Thoracic aorta (tissue), 2 donors: Measurements from ENCODE around the gene LTC4S. TPM values are rescaled to one million over a fixed set of nuclear protein-coding genes. Genes with fewer than 3 reads are reported as not detected.
A peak's percentile ranks its signal among the peaks of the same experiment; 100 is the strongest.
"Not testable (repeated sequence)": the region's sequence is repeated elsewhere in the genome, so short reads cannot be mapped to it uniquely, and the experiment has no call there.

Source experiments
- ATAC-seq: fragments of 150-250 bp; one replicate; pipeline ENCODE4 v1.8.0; 2017; ENCODE audit warnings: low read depth; ENCODE audit not compliant: insufficient number of reproducible peaks, low FRiP score
- DNase-seq: peaks from one replicate; pipeline ENCODE4 v3.0.0-alpha.2; 2020; ENCODE audit warnings: low spot score
- H3K27ac ChIP-seq, 2 donors: fragments of 200-600 bp; sonication (generic); 1 replicate in 1 of 2; 2 replicates in 1 of 2; pipeline ENCODE4 v1.5.1; 2016; ENCODE audit warnings: mild to moderate bottlenecking in 2 of 2, moderate library complexity in 2 of 2
- H3K27me3 ChIP-seq: fragments of 200-600 bp; sonication (generic); replicated peaks from 2 replicates; pipeline ENCODE4 v1.6.0; 2016; ENCODE audit warnings: mild to moderate bottlenecking; ENCODE audit not compliant: insufficient read depth
- H3K36me3 ChIP-seq: fragments of 200-600 bp; sonication (generic); one replicate; pipeline ENCODE4 v1.5.1; 2016
- H3K4me1 ChIP-seq, 2 donors: fragments of 200-600 bp; sonication (generic); 1 replicate in 1 of 2; 2 replicates in 1 of 2; pipeline versions ENCODE4 v1.5.1 to v1.6.0; 2016; ENCODE audit warnings: low read depth in 2 of 2, mild to moderate bottlenecking in 1 of 2; ENCODE audit not compliant: control insufficient read depth in 1 of 2
- H3K4me3 ChIP-seq: fragments of 200-600 bp; sonication (generic); 2 replicates; pipeline ENCODE4 v1.5.1; 2016; ENCODE audit warnings: mild to moderate bottlenecking
- H3K9me3 ChIP-seq: fragments of 200-600 bp; sonication (generic); 2 replicates; pipeline ENCODE4 v1.5.1; 2016
- total RNA-seq, 2 donors: library from RNA; depleted of rRNA; stranded (reverse); fragments of >200 nt; gene quantifications; one replicate each; pipeline versions ENCODE4 v1.1.0 to v1.2.3, GENCODE V29; 2016
- TF ChIP-seq, protein P1 (sequence below): fragments of 200-600 bp; sonication (generic); IDR thresholded peaks from one replicate; pipeline ENCODE4 v1.5.1; 2019; ENCODE audit warnings: antibody characterized with exemption

LTC4S gene, protein sequence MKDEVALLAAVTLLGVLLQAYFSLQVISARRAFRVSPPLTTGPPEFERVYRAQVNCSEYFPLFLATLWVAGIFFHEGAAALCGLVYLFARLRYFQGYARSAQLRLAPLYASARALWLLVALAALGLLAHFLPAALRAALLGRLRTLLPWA
- total RNA-seq: 1 to 10 TPM; 4.9 to 6.6 TPM

DNA sequence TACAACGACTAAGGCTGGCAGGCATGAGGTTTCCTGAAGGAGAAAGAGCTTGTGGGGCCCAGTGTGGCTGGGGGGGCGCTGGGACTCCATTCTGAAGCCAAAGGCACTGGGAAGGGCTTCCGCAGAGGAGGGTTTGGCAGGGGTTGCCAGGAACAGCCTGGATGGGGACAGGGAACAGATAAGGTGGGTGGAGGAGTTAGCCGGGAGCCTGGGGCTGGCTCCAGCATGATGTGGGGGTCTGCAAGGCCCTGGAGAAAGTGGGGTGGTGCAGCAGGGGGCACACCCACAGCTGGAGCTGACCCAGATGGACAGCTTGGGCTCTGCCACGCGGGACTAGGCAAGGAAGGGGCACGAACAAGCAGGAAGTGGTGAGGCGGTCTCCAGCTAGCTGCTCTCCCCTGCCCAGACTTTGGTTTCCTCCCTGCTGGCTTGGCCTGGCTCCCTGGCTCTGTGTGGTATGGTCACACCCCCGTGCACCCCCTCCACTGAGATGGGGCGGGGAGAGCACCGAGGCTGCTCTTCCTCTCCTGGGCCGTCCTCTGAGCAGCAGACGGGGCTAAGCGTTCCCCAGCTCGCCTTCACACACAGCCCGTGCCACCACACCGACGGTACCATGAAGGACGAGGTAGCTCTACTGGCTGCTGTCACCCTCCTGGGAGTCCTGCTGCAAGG lies at the start of gene LTC4S:
Gene LTC4S (plus strand): TSS at position 519 of the 672 bp plus-strand sequence. CDS start 95 bp downstream, at position 614.
- DNase-seq (no peak), ATAC-seq (peak; percentile 23)
- TF ChIP-seq, protein P1, sequence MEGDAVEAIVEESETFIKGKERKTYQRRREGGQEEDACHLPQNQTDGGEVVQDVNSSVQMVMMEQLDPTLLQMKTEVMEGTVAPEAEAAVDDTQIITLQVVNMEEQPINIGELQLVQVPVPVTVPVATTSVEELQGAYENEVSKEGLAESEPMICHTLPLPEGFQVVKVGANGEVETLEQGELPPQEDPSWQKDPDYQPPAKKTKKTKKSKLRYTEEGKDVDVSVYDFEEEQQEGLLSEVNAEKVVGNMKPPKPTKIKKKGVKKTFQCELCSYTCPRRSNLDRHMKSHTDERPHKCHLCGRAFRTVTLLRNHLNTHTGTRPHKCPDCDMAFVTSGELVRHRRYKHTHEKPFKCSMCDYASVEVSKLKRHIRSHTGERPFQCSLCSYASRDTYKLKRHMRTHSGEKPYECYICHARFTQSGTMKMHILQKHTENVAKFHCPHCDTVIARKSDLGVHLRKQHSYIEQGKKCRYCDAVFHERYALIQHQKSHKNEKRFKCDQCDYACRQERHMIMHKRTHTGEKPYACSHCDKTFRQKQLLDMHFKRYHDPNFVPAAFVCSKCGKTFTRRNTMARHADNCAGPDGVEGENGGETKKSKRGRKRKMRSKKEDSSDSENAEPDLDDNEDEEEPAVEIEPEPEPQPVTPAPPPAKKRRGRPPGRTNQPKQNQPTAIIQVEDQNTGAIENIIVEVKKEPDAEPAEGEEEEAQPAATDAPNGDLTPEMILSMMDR: no peak
- Histone ChIP-seq H3K36me3 (peaks cover 11% of the 10 kb centered on the region), H3K4me1 (peaks cover 27 to 40% of the 10 kb centered on the region in 2 donors), H3K27ac (peak within 1 kb of the TSS; percentile 49 to 70), H3K4me3 (peak within 1 kb of the TSS; percentile 88), H3K27me3 (no peaks in the 10 kb centered on the region), H3K9me3 (no peaks in the 10 kb centered on the region)

DNA sequence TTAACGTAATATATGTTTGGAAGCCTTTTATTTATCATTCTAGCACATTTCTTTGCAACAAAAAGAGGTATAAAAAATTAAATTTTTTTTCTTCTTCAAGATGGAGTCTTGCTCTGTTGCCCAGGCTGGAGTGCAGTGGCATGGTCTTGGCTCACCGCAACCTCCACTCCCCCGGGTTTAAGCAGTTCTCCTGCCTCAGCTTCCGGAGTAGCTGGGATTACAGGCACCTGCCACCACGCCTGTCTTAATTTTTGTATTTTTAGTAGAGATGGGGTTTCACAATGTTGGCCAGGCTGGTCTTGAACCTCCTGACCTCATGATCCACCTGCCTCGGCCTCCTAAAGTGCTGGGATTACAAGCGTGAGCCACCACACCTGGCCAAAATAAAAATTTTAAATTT lies 49.7 kb upstream of the LTC4S start:
- not testable (repeated sequence) for H3K9me3 ChIP-seq, H3K27me3 ChIP-seq, ATAC-seq, DNase-seq, H3K4me3 ChIP-seq, H3K27ac ChIP-seq, H3K36me3 ChIP-seq
- peaks cover 7 to 17% of the 10 kb centered on the region in 2 donors for H3K4me1 ChIP-seq

DNA sequence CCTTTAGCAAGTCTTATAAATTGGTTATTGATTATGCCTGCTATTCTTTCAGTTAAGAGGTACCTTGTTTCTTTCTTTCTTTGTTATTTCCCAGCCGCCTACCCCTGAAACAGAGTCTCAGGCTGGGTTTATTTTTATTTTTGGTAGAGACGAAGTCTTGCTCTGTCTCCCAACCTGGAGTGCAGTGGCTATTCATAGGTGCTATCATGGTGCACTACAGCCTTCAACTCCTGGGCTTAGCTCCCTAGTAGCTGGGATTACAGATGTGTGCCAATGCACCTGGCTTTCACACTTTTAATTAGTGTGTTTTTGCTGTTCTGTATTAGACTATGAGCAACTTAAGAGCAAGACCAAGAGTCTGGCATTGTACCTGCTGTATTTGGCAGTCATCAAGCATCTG lies 46.9 kb upstream of the LTC4S start:
- Histone ChIP-seq H3K36me3 (no peaks in the 10 kb centered on the region), H3K4me1 (peaks cover 7 to 14% of the 10 kb centered on the region in 2 donors), H3K9me3 (no peaks in the 10 kb centered on the region), H3K4me3 (no peak overlapping the region), H3K27me3 (no peaks in the 10 kb centered on the region), H3K27ac (no peak overlapping the region)
- ATAC-seq: no peak
- TF ChIP-seq, protein P1: no peak
- no peak for DNase-seq

DNA sequence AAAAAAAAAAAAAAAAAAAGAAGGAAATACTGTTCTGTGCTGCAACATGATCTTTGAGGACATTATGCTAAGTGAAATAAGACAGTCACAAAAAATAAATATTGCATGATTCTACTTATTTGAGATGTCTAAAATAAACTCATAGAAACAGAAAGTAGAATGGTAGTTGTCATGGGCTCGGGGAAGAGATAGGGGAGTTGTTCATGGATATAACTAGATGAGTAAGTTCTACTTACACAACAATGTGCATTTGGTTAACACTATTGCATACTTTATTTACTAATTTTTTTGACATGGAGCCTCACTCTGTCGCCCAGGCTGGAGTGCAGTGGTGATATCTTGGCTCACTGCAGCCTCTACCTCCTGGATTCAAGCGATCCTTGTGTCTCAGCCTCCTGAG lies 46.0 kb upstream of the LTC4S start:
- Histone ChIP-seq H3K27me3 (no peaks in the 10 kb centered on the region), H3K4me1 (peaks cover 7 to 14% of the 10 kb centered on the region in 2 donors), H3K36me3 (no peaks in the 10 kb centered on the region), H3K9me3 (no peaks in the 10 kb centered on the region), H3K27ac (no peak overlapping the region), H3K4me3 (no peak overlapping the region)
- TF ChIP-seq, protein P1: no peak
- ATAC-seq (no peak), DNase-seq (no peak)

DNA sequence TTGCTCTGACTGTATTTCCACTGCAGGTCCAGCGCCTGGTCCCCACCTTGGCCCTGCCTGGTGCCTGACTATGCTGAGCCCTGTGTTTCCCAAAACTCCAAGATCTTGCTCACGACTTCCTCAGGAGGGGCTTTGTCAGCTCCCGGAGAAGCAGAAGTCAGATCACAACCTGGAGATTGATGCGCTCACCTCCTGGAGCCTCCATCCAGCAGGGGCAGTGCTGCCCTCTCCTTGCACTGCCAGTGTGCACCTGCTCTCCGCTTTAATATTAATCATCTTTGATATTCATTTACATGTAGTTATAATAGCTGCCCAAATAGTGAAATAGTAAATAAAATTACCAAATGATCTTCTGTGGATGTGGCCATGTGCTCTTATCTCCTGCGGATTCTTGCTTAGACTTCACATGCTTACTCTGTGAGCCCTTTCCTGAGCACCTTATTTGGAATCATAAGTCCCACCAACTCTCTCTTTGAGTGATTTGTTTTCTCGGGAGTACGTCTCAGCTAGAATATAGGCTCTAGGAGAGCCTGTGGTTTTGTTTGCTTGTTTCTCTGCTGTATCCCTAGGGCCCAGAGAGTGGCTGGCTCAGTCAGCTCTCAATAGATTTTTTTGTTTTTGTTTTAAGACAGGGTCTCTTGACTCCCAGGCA lies 43.8 kb upstream of the LTC4S start:
- peaks cover 2 to 16% of the 10 kb centered on the region in 2 donors for H3K4me1 ChIP-seq
- no peak overlapping the region for H3K4me3 ChIP-seq
- ATAC-seq (no peak), DNase-seq (no peak)
- H3K27ac ChIP-seq: no peak overlapping the region
- no peaks in the 10 kb centered on the region for H3K9me3 ChIP-seq
- no peaks in the 10 kb centered on the region for H3K36me3 ChIP-seq
- H3K27me3 ChIP-seq: no peaks in the 10 kb centered on the region
- TF ChIP-seq, protein P1: no peak
